Lower leg skin (tissue), 4 donors: ENCODE results near the gene COL6A2. TPM values are rescaled to one million over a fixed set of nuclear protein-coding genes. Genes with fewer than 3 reads are reported as not detected.
"Not testable (repeated sequence)": the region's sequence is repeated elsewhere in the genome, so short reads cannot be mapped to it uniquely, and the experiment has no call there.

Experiments used
- DNase-seq, 2 donors: peaks; one replicate each; pipeline ENCODE4 v3.0.0-alpha.2; 2019; ENCODE audit warnings: low spot score in 2 of 2
- H3K4me3 ChIP-seq: fragments of 200-600 bp; sonication (generic); 2 replicates; pipeline ENCODE4 v1.5.1; 2017; ENCODE audit warnings: mild to moderate bottlenecking, low read depth; ENCODE audit not compliant: poor library complexity, severe bottlenecking
- CTCF ChIP-seq, 3 donors: fragments of 450-650 bp; IDR thresholded peaks; one replicate each; pipeline ENCODE4 v1.5.1; 2016; ENCODE audit warnings: antibody characterized with exemption in 3 of 3, mild to moderate bottlenecking in 3 of 3, moderate library complexity in 2 of 3
- POLR2A ChIP-seq, 2 donors: fragments of 450-650 bp; IDR thresholded peaks; one replicate each; pipeline ENCODE4 v1.6.1; 2016 to 2017; ENCODE audit warnings: antibody characterized with exemption in 2 of 2, mild to moderate bottlenecking in 1 of 2, moderate library complexity in 1 of 2
- WGBS, 2 donors: methylation state at CpG; one replicate each; pipeline ENCODE4 v1.1.5; 2018; 5-methylcytosine and 5-hydroxymethylcytosine counted together
- intact Hi-C: fragments of 100-400 bp; cut with DNase I; formaldehyde crosslinking; loops from one replicate; pipeline ENCODE4 v1.15.0; 2023; ENCODE audit warnings: low total_unique reads
- total RNA-seq, 4 donors: library from RNA; depleted of rRNA; stranded (reverse); fragments of >200 nt; gene quantifications; one replicate each; pipeline ENCODE4 v1.1.0, GENCODE V29; 2016

COL6A2 gene
- total RNA-seq, 4 donors from 2014 or later = 137 to 543 (median 164) TPM

- no peak overlapping the region for H3K4me3 ChIP-seq
- intact Hi-C loops = no loop called here
- WGBS, 2 donors = 78 to 89% methylated on average over 21 of the region's 21 CpGs
- TF ChIP-seq CTCF (IDR thresholded peaks at IDR 0.05) (no peak), POLR2A (IDR thresholded peaks at IDR 0.05) (no peak)
- DNase-seq = no peak
These were observed 44.9 kb downstream of the COL6A2 start for GRCh38 chr21:46142582-46143473.

DNA sequence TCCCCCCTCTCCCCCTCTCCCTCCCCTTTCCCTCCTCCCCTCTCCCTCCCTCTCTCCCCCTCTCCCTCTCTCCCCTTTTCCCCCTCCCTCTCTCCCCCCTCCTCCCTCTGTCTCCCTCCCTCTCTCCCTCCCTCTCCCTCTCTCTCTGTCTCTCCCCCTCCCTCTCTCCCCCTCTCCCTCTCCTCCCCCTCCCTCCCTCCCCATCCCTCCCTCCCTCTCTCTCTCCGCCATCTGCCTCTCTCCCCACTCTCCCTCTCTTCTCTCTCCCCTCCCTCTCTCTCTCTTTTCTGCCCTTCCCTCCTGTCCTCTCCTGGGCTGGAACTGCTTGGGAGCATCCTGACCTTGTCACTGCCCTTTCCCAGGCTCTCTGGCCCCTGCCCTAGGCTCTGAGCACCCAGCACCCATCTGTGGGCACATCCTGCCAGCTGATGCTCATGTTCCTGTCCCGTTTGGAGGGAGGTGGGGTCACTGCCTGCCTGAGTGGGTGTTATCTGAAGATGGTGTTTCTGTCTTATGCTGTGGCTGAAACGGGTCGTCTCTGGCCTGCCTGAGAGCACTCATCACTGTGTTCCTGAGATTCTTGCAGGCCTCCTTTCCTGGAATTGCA, 46.7 kb downstream of the COL6A2 start:
- intact Hi-C loops = no loop called here
- no peak for DNase-seq
- H3K4me3 ChIP-seq = no peak overlapping the region
- no peak for TF ChIP-seq CTCF (IDR thresholded peaks at IDR 0.05)
- TF ChIP-seq POLR2A (IDR thresholded peaks at IDR 0.05) = no peak
- WGBS, 2 donors = 45 to 48% methylated on average over 3 of the region's 4 CpGs

GRCh38 chr21:46145159-46145839, 47.4 kb downstream of the COL6A2 start:
- DNase-seq = no peak
- WGBS, 2 donors = 90 to 94% methylated on average over 10 to 21 of the region's 51 CpGs
- intact Hi-C loops = no loop called here
- TF ChIP-seq CTCF (IDR thresholded peaks at IDR 0.05) (no peak), POLR2A (IDR thresholded peaks at IDR 0.05) (no peak)
- H3K4me3 ChIP-seq = no peak overlapping the region

DNA sequence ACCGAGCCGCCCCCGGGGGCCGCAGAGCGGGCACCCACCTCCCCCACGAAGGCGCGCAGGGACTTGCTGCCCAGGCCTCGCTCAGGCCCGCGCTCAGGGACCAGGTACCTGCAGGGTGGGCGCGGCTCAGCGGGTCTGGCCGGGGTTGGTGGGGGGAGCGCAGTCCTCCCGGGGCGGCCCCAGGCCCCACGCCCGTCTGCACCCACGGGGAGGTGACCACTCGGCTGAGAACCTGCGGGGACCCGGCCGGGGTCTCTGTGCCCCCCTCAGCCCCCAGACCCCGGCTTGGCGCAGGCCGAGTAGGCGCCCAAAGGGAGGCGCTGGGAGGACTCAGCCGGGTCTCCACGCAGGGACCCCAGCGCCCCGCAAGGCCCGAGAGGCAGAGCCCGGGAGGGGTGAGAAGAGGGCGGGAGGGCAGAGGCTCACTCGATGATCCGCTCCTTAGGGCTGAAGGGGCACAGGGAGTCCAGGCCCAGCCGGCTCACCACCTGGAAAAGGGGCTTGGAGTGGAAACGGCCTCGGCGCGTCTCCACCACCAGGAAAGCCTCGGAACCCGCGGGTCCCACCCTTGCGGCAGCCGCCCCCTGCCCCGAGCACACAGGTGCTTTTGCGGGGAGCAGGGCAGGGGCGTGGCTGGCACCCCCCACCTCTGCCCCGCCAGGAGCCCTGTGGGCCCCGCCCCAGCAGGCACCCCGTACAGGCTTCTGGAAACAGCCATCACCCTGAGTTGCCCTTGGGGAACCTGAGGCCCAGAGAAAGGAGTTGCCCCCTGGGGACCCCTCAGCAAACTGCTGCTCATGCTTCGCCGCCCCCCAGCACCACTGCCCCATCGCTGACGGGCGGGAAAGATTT, 48.2 kb downstream of the COL6A2 start:
- H3K4me3 ChIP-seq = no peak overlapping the region
- intact Hi-C loops = no loop called here
- TF ChIP-seq CTCF (IDR thresholded peaks at IDR 0.05) (no peak), POLR2A (IDR thresholded peaks at IDR 0.05) (no peak)
- no peak for DNase-seq
- 62 to 74% methylated on average over 16 to 52 of the region's 60 CpGs for WGBS, 2 donors

- WGBS, 2 donors = 58 to 62% methylated on average over 14 of the region's 14 CpGs
- H3K4me3 ChIP-seq = no peak overlapping the region
- intact Hi-C loops = no loop called here
- no peak for DNase-seq
- TF ChIP-seq CTCF (IDR thresholded peaks at IDR 0.05) (no peak), POLR2A (IDR thresholded peaks at IDR 0.05) (no peak)
These were observed 48.9 kb downstream of the COL6A2 start for GRCh38 chr21:46146856-46147255.

GRCh38 chr21:46147429-46147828, 49.5 kb downstream of the COL6A2 start:
- WGBS, 2 donors = 80 to 83% methylated on average over 12 of the region's 12 CpGs
- DNase-seq, intact Hi-C loops, H3K4me3 ChIP-seq: not testable (repeated sequence)
